A549 (cell line): Measurements from ENCODE around the gene SAMD8. TPM values are rescaled to one million over a fixed set of nuclear protein-coding genes. Genes with fewer than 3 reads are reported as not detected.
A peak's percentile ranks its signal among the peaks of the same experiment; 100 is the strongest.

Source experiments
- ATAC-seq, 2 experiments: fragments of 200-7000 bp in 1 of 2; fragments of >200 bp in 1 of 2; cut with Nextera tagmentation in 1 of 2; cut with Tn5 transposase in 1 of 2; 3 replicates each; pipeline versions ENCODE4 v1.8.0 to v1.9.1; 2018 to 2020; ENCODE audit warnings: mild to moderate bottlenecking in 1 of 2, moderate library complexity in 1 of 2
- CTCF ChIA-PET: fragments of 300-600 bp; sonication (Branson Sonifier 250); formaldehyde crosslinking; extraction: SDS; loops from one replicate; lab custom pipeline; 2021; ENCODE audit warnings: antibody characterized with exemption, inconsistent platforms; lab: Yijun Ruan, JAX
- POLR2A ChIA-PET: fragments of 350-600 bp; formaldehyde crosslinking; extraction: SDS; loops from one replicate; lab custom pipeline; 2021; ENCODE audit warnings: antibody characterized with exemption, inconsistent platforms; lab: Yijun Ruan, JAX
- DNase-seq, 2 experiments: peaks; one replicate each; pipeline versions ENCODE4 v3.0.0 to v3.0.0-alpha.2; 2011 to 2016; ENCODE audit warnings: low read depth in 1 of 2, low spot score in 1 of 2
- FAIRE-seq: peaks from 2 replicates; lab custom pipeline; 2011; peaks lifted over from hg19 to GRCh38; lab: Jason Lieb, UNC
- H3K27ac ChIP-seq, 2 experiments: fragments of >200 bp; sonication (Bioruptor Twin); formaldehyde crosslinking; 3 replicates each; pipeline ENCODE4 v1.5.1; 2016 to 2017
- H3K4me1 ChIP-seq: fragments of >200 bp; sonication (Bioruptor Twin); formaldehyde crosslinking; 3 replicates; pipeline ENCODE4 v1.6.1; 2016
- H3K4me2 ChIP-seq: fragments of >200 bp; sonication (Bioruptor Twin); formaldehyde crosslinking; 3 replicates; pipeline ENCODE4 v1.6.1; 2016
- H3K4me3 ChIP-seq: fragments of >200 bp; sonication (Bioruptor Twin); formaldehyde crosslinking; 3 replicates; pipeline ENCODE4 v1.5.1; 2016
- H3K9me3 ChIP-seq: fragments of >200 bp; sonication (Bioruptor Twin); formaldehyde crosslinking; 3 replicates; pipeline ENCODE4 v1.6.1; 2016
- CBX8 ChIP-seq: fragments of 200-600 bp; sonication (generic); IDR thresholded peaks from 2 replicates; pipeline ENCODE4 v1.6.1; 2016
- CHD2 ChIP-seq: fragments of 150-350 bp; IDR thresholded peaks from 2 replicates; pipeline ENCODE4 v1.6.1; 2014; ENCODE audit warnings: low read length; ENCODE audit not compliant: partially characterized antibody
- EP300 ChIP-seq, 2 experiments: fragments of >200 bp; sonication (Bioruptor Twin); formaldehyde crosslinking; IDR thresholded peaks; 2 replicates in 1 of 2; 3 replicates in 1 of 2; pipeline ENCODE4 v1.6.1; 2016 to 2017
- FOXS1 ChIP-seq: fragments of 250-450 bp; sonication (Bioruptor Pico); IDR thresholded peaks from 2 replicates; pipeline ENCODE4 v1.5.0; 2020; ENCODE audit warnings: mild to moderate bottlenecking, moderate library complexity
- GATA3 ChIP-seq: IDR thresholded peaks from 2 replicates; pipeline ENCODE4 v1.6.1; 2012; ENCODE audit warnings: borderline replicate concordance
- MAZ ChIP-seq: fragments of 150-350 bp; IDR thresholded peaks from 2 replicates; pipeline ENCODE4 v1.6.1; 2014; ENCODE audit warnings: antibody characterized with exemption, low read depth, low read length, borderline replicate concordance
- NPAS2 ChIP-seq: fragments of 250-450 bp; sonication (Bioruptor Pico); IDR thresholded peaks from 2 replicates; pipeline ENCODE4 v1.8.0; 2022; ENCODE audit warnings: mild to moderate bottlenecking, moderate library complexity, borderline replicate concordance
- PHF8 ChIP-seq: fragments of 200-600 bp; sonication (generic); IDR thresholded peaks from 2 replicates; pipeline ENCODE4 v1.6.1; 2016; ENCODE audit warnings: low read depth, mild to moderate bottlenecking, antibody characterized with exemption, moderate library complexity, borderline replicate concordance
- RAD21 ChIP-seq, 2 experiments: fragments of >200 bp in 1 of 2; sonication (Bioruptor Twin) in 1 of 2; formaldehyde crosslinking in 1 of 2; IDR thresholded peaks in 1 of 2; conservative IDR thresholded peaks in 1 of 2; 2 replicates in 1 of 2; 3 replicates in 1 of 2; pipeline ENCODE4 v1.6.1; 2012 to 2018; ENCODE audit warnings: inconsistent platforms in 1 of 2
- RCOR1 ChIP-seq: fragments of 150-350 bp; IDR thresholded peaks from 2 replicates; pipeline ENCODE4 v1.6.1; 2014; ENCODE audit warnings: antibody characterized with exemption, low read length, low read depth
- RNF2 ChIP-seq: fragments of 200-600 bp; sonication (generic); IDR thresholded peaks from 2 replicates; pipeline ENCODE4 v1.6.1; 2016; ENCODE audit warnings: low read depth, mild to moderate bottlenecking, antibody characterized with exemption, moderate library complexity, borderline replicate concordance
- SMC3 ChIP-seq: fragments of >200 bp; sonication (Bioruptor Twin); formaldehyde crosslinking; IDR thresholded peaks from 3 replicates; pipeline ENCODE4 v1.6.1; 2018; ENCODE audit warnings: inconsistent platforms
- TFCP2L1 ChIP-seq: fragments of 250-450 bp; sonication (Bioruptor Pico); IDR thresholded peaks from 2 replicates; pipeline ENCODE4 v1.5.0; 2021; ENCODE audit warnings: mild to moderate bottlenecking
- ZFP36 ChIP-seq: fragments of 450-650 bp; IDR thresholded peaks from 2 replicates; pipeline ENCODE4 v1.6.1; 2014; ENCODE audit warnings: borderline replicate concordance; ENCODE audit not compliant: partially characterized antibody
- ZNF302 ChIP-seq: fragments of 250-450 bp; sonication (Bioruptor Pico); IDR thresholded peaks from 2 replicates; pipeline ENCODE4 v1.9.0; 2021; ENCODE audit warnings: inconsistent platforms, mild to moderate bottlenecking, moderate library complexity
- WGBS: methylation state at CpG from one replicate; pipeline ENCODE4 v1.1.6; 2017; ENCODE audit errors: missing lambda C conversion rate; 5-methylcytosine and 5-hydroxymethylcytosine counted together
- polyA plus RNA-seq, 4 experiments: library from polyadenylated mRNA; depleted of rRNA in 3 of 4; stranded (reverse); fragments of >200 nt; fragmentation: RNase III in 1 of 4; extraction: RNeasy Plus Mini Kit Qiagen cat#74134 plus additional on column Dnase treatment in 1 of 4; gene quantifications; 2 replicates in 3 of 4; 3 replicates in 1 of 4; pipeline ENCODE4 v1.2.3, GENCODE V29; 2011 to 2017
- TF ChIP-seq, protein P1 (sequence below): fragments of >200 bp; sonication (Bioruptor Twin); formaldehyde crosslinking; IDR thresholded peaks from 3 replicates; pipeline ENCODE4 v1.5.1; 2016
- TF ChIP-seq, protein P2 (sequence below): fragments of 200-600 bp; sonication (generic); IDR thresholded peaks from 2 replicates; pipeline ENCODE4 v1.6.1; 2016; ENCODE audit warnings: antibody characterized with exemption, mild to moderate bottlenecking, moderate library complexity
- TF ChIP-seq, protein P3 (sequence below): IDR thresholded peaks from 2 replicates; pipeline ENCODE4 v1.6.1; 2012
- TF ChIP-seq, protein P4 (sequence below): fragments of >200 bp; sonication (Bioruptor Twin); formaldehyde crosslinking; IDR thresholded peaks from 2 replicates; pipeline ENCODE4 v1.6.1; 2016
- TF ChIP-seq, protein P5 (sequence below): fragments of 250-450 bp; sonication (Bioruptor Pico); IDR thresholded peaks from 2 replicates; pipeline ENCODE4 v1.5.0; 2021; ENCODE audit warnings: mild to moderate bottlenecking, moderate library complexity, borderline replicate concordance

SAMD8 gene
- polyA plus RNA-seq, 2 of the 4 experiments (the other 2 are of a cell fraction) = 10.9 to 27.9 TPM

DNA sequence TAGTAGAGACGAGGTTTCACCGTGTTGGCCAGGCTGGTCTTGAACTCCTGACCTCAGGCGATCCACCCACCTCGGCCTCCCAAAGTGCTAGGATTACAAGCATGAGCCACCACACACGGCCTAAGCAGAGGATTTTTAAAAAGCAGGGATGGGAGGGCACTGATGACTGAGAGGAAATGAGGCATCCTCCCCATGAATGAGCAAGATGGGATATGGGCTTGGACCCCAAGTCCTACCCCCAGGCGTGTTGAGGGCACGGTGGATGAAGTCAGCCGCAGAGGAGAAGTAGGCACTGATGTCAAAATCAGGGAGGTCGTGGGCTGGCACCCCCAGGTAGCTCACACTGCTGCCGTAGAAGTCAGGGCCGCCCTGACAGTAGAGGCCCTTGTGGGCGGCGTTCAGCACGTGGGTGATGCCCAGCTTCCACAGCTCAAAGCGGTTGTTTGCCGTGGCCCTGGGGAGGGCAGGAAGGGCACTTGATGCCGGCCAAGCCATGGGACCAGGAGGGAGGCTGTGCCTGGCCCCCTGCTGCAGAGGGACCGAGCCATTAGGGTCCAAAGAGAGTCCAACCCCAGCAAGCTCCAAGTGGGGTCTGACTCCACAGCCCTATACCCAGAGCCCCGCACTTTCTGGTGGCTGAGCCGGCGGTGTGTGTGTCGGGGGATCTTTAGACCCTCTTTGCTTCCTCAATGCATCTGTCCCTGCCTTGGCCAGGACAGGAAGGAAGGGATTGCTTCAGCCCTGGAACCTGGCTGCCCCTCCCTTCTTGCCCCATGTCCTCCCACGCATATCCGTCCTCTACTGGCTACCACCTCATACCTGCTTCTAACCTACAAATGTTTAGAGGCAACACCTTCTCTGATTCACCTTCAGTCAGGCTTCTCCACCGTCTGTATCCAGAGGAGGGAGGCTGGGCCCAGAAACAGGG lies 3.4 kb upstream of the SAMD8 start:
- no peak overlapping the region for H3K4me2 ChIP-seq

DNA sequence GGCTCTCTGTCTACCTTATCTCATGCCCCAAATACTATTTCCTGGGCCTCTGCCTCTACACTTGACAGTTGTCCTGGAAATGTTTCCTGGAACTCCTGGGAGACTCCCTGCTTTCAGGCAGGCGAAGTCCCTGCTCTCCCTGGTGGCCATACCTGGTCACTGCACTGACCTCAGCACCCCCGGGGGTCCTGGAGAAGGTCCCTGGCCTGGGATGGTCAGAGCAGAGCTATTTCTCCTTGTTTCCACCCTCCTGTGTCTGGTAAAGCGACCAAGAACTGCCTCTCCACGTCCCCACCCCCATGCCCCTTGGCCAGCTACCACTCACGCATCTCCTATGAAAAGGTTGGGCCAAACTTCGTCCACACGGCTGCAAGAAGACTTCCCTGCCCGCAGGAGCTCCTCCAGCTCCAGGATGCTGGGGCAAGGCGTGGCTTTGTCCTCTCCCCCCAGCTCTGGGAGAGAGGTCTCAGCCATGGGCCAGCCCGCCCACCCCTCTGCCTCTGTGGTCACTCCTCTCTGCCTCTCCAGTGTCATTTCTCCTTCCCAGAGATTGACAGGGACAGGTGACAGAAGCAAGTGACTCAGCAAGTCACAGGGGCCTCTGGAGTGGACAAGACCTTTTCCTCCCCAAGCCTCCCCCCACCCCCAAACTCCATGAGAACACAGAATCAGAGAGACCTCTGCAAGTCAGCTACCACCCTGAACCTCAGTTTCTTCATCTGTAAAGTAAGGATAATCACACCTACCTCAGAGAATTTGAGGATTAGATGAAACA lies 2.6 kb upstream of the SAMD8 start:
- H3K9me3 ChIP-seq = no peaks in the 10 kb centered on the region
- H3K4me3 ChIP-seq = no peak overlapping the region
- WGBS = 52% methylated on average over 9 of the region's 10 CpGs
- ChIA-PET CTCF (interaction anchor here (0.8 to 16.8 kb wide), 10 partner anchors 8 to 863 kb away, joined by 3 to 210 read pairs (median 4); partner anchors contain the start of gene COMTD1), POLR2A (no interaction called here)
- DNase-seq (peak; percentile 61 to 89), ATAC-seq (peak; percentile 15 to 56; a peak in 3 of 6 replicates), FAIRE-seq (no peak)
- TF ChIP-seq RAD21 (conservative IDR thresholded peaks at IDR 0.05 in 1 of 2, IDR thresholded peaks at IDR 0.05 in 1 of 2) = peak; percentile 36 to 46; a peak in 4 of 5 replicates
- TF ChIP-seq, protein P1, sequence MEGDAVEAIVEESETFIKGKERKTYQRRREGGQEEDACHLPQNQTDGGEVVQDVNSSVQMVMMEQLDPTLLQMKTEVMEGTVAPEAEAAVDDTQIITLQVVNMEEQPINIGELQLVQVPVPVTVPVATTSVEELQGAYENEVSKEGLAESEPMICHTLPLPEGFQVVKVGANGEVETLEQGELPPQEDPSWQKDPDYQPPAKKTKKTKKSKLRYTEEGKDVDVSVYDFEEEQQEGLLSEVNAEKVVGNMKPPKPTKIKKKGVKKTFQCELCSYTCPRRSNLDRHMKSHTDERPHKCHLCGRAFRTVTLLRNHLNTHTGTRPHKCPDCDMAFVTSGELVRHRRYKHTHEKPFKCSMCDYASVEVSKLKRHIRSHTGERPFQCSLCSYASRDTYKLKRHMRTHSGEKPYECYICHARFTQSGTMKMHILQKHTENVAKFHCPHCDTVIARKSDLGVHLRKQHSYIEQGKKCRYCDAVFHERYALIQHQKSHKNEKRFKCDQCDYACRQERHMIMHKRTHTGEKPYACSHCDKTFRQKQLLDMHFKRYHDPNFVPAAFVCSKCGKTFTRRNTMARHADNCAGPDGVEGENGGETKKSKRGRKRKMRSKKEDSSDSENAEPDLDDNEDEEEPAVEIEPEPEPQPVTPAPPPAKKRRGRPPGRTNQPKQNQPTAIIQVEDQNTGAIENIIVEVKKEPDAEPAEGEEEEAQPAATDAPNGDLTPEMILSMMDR = peak; percentile 43; the same call in 2 of the 3 replicates
- peak; percentile 35; the same call in 1 of the 3 replicates for TF ChIP-seq SMC3
- TF ChIP-seq NPAS2 (CRISPR knock-in tag) = no peak
- peak overlapping the region in 1 of 2 experiments; percentile 58; a peak in 3 of 6 replicates for H3K27ac ChIP-seq
- H3K4me2 ChIP-seq = 0 out of 3 replicates have a peak overlapping the region, but pooled peaks have one; percentile 2
- peaks cover 22% of the 10 kb centered on the region for H3K4me1 ChIP-seq

More for the DNA sequence above, 3.4 kb upstream of the SAMD8 start:
- H3K27ac ChIP-seq = peak overlapping the region in 1 of 2 experiments; percentile 58; a peak in 3 of 6 replicates
- ATAC-seq (no peak), FAIRE-seq (no peak), DNase-seq (no peak)
- ChIA-PET CTCF (interaction anchor here (0.6 to 16.8 kb wide), 9 partner anchors 8 to 862 kb away, joined by 3 to 210 read pairs (median 3); partner anchors contain the start of gene COMTD1), POLR2A (no interaction called here)
- 90% methylated on average over 24 of the region's 25 CpGs for WGBS
- H3K4me3 ChIP-seq = no peak overlapping the region
- TF ChIP-seq GATA3 (no peak), EP300 (IDR thresholded peaks at IDR 0.05) (no peak), ZFP36 (no peak), RCOR1 (no peak), FOXS1 (no peak), CBX8 (no peak), RAD21 (conservative IDR thresholded peaks at IDR 0.05 in 1 of 2, IDR thresholded peaks at IDR 0.05 in 1 of 2) (no peak), CHD2 (no peak), MAZ (no peak), RNF2 (no peak), ZNF302 (CRISPR knock-in tag) (no peak), TFCP2L1 (CRISPR knock-in tag) (no peak), PHF8 (no peak)
- TF ChIP-seq, protein P2, sequence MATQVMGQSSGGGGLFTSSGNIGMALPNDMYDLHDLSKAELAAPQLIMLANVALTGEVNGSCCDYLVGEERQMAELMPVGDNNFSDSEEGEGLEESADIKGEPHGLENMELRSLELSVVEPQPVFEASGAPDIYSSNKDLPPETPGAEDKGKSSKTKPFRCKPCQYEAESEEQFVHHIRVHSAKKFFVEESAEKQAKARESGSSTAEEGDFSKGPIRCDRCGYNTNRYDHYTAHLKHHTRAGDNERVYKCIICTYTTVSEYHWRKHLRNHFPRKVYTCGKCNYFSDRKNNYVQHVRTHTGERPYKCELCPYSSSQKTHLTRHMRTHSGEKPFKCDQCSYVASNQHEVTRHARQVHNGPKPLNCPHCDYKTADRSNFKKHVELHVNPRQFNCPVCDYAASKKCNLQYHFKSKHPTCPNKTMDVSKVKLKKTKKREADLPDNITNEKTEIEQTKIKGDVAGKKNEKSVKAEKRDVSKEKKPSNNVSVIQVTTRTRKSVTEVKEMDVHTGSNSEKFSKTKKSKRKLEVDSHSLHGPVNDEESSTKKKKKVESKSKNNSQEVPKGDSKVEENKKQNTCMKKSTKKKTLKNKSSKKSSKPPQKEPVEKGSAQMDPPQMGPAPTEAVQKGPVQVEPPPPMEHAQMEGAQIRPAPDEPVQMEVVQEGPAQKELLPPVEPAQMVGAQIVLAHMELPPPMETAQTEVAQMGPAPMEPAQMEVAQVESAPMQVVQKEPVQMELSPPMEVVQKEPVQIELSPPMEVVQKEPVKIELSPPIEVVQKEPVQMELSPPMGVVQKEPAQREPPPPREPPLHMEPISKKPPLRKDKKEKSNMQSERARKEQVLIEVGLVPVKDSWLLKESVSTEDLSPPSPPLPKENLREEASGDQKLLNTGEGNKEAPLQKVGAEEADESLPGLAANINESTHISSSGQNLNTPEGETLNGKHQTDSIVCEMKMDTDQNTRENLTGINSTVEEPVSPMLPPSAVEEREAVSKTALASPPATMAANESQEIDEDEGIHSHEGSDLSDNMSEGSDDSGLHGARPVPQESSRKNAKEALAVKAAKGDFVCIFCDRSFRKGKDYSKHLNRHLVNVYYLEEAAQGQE = no peak
- TF ChIP-seq, protein P3, sequence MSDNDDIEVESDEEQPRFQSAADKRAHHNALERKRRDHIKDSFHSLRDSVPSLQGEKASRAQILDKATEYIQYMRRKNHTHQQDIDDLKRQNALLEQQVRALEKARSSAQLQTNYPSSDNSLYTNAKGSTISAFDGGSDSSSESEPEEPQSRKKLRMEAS = no peak
- TF ChIP-seq, protein P4, sequence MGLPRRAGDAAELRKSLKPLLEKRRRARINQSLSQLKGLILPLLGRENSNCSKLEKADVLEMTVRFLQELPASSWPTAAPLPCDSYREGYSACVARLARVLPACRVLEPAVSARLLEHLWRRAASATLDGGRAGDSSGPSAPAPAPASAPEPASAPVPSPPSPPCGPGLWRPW = no peak
- TF ChIP-seq, protein P5, sequence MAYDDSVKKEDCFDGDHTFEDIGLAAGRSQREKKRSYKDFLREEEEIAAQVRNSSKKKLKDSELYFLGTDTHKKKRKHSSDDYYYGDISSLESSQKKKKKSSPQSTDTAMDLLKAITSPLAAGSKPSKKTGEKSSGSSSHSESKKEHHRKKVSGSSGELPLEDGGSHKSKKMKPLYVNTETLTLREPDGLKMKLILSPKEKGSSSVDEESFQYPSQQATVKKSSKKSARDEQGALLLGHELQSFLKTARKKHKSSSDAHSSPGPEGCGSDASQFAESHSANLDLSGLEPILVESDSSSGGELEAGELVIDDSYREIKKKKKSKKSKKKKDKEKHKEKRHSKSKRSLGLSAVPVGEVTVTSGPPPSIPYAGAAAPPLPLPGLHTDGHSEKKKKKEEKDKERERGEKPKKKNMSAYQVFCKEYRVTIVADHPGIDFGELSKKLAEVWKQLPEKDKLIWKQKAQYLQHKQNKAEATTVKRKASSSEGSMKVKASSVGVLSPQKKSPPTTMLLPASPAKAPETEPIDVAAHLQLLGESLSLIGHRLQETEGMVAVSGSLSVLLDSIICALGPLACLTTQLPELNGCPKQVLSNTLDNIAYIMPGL (CRISPR knock-in tag) = no peak
- H3K9me3 ChIP-seq = no peaks in the 10 kb centered on the region
- peaks cover 16% of the 10 kb centered on the region for H3K4me1 ChIP-seq
